Activated T-helper 9 cell treated with anti-CD3 and anti-CD28 coated beads, Interleukin-2, amount 50 U/mL, for 16 hours (primary cell): ENCODE data around the gene GDPD5.

Source experiments
- DNase-seq: peaks from one replicate; pipeline ENCODE4 v3.0.0-alpha.2; 2020; ENCODE audit warnings: low read depth

GDPD5 gene

GRCh38 chr11:75487365-75487764 is 38.4 kb downstream of the GDPD5 start:
- DNase-seq, result no peak

- DNase-seq, result no peak
Observed at GRCh38 chr11:75485742-75486141, 40.0 kb downstream of the GDPD5 start.

DNA sequence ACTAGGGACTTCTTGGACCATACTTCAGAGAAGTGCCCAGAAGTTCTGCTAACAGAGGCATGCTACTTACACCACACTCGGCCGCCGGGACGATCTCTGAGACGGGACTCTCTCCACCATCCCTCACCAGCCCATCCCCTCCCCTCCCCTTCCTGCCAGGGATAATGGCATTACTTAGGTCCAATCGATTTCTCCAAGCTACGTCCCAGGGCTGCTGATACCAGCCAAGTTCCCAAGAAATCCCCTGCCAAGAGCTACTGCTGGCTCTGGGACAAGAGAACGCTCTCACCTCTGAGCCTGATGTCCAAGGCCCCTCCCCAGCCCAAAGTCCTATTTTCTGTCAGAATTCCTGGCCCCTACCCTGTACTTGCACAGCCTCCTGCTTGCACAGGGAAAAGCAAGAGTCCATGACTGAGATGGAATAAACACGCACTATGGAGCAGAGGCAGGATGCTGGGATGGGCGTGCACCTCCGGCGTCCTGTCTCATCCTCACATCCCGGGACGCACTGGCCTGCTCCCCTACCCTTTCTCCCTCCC is 42.7 kb downstream of the GDPD5 start:
- no peak for DNase-seq

DNA sequence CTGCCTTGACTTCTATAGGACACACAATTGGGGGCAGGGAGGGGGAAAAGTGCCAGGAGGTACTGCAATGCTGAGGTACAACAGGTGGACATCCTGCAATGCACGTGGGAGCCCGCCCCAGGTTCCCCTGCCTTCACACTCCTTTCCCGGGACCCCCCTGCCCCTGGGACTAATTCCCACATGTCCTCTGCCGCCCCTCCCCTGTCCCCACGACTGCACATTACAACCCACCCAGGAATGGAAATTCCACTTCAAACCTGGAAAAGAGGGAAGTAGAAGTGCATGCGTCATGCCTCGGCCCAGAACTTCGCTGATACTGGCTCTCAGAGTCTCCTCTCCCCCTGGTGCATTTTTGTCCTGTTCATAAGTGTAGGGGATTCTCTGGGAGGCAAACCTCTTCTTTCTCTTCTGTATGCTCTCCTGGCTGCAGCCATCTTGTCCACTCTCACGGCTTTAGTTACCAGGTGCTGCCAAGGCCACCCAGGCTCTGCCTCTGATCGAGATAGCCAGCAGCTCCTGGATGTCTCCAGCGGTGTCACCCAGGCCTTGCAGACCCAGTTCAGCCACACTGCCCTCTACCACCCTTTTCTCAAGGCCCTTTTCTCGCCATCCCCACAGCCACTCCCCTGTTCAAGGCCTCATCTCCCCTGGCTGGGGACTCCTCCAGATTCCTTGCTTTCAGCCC is 43.7 kb downstream of the GDPD5 start:
- no peak for DNase-seq

DNA sequence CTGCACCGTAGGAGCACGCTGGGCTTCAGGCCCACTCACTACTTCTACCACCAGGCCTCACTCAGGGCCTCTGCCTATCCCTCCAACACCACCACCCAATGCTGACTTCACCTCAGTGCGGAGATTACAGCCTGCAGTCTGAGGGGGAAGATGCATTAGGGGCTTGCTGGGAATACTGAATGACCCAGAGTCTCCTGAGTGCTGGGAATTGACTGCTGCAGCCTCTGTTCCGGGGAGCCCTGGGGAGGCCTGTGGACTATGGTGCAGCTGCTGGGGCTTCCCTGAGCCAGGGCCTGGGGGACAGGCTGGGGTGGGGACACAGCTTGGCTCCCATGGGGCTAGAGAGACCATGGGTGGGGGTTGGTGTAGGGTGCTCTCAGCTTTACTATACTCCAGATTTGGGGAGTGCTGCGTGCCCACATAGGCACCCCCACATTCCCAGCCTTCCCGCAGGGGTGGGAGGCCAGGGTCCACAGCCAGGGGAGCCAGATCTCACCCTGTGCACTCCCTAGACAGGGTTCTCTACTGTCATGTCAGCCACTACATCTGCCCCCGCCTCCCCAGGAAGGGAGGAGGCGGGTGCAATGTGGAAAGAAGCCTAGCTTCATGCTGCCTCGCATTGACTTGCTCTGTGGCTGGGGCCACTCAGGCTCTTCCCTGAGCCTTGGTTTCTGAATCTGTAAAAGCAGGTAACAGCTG is 44.4 kb downstream of the GDPD5 start:
- DNase-seq, result no peak

DNA sequence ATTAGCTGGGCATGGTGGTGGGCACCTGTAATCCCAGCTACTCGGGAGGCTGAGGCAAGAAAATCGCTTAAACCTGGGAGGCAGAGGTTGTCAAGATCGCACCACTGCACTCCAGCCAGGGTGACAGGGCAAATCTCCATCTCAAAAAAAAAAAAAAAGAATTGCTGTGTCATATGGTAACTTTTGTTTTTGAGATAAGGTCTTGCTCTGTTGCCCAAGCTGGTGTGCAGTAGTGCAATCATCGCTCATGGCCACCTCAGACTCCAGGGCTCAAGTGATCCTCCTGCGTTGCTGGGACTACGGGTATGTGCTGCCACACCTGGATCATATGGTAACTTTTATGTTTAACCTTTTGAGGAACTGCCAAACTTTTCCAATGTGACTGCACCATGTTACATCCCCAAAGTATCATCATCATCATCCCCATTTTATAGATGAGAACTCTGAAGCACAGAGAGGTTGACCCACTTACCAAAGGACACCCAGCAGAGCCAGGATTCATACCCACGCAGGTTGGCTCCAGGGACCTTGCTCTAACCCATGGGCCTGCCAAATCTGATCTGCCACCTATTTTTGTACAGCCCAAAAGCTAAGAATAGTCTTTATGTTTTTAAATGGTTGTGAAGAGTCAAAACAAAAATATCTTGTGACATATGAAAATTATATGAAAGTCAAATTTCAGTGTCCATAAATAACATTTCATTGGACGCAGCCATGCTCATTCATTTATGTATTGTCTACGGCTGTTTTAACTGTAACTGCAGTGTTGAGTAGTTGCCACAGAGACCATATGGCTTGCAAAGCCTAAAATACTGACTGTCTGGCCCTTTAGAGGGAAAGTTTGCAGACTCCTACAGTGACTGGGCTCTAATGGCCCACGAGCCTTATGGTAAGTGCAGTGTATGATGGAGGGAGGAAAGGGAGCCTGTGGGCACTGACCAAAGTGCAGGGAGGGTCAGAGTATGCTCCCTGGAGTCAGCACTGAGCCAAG is 45.3 kb downstream of the GDPD5 start:
- no peak for DNase-seq

DNA sequence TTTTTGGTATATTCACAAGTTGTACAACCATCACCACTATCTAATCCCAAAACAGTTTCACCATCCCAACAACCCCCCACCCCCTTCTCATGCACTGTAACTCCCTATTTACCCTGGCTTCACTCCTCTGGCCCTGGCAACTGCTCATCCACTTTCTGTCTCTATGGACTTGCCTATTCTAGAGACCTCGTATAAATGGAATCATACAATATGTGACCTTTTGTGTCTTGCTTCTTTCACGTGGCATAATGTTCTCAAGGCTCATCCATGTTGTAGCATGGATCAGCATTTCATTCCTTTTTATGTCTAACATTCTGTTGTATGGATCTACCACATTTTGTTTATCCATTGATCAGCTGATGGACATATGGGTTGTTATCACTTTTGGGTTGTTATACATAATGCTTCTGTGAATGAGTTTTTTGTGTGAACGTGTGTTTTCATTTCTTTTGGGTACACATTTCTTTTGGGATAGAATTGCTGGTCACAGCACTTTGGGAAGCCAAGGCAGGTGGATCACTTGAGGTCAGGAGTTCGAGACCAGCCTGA is 46.1 kb downstream of the GDPD5 start:
- DNase-seq, result no peak

DNA sequence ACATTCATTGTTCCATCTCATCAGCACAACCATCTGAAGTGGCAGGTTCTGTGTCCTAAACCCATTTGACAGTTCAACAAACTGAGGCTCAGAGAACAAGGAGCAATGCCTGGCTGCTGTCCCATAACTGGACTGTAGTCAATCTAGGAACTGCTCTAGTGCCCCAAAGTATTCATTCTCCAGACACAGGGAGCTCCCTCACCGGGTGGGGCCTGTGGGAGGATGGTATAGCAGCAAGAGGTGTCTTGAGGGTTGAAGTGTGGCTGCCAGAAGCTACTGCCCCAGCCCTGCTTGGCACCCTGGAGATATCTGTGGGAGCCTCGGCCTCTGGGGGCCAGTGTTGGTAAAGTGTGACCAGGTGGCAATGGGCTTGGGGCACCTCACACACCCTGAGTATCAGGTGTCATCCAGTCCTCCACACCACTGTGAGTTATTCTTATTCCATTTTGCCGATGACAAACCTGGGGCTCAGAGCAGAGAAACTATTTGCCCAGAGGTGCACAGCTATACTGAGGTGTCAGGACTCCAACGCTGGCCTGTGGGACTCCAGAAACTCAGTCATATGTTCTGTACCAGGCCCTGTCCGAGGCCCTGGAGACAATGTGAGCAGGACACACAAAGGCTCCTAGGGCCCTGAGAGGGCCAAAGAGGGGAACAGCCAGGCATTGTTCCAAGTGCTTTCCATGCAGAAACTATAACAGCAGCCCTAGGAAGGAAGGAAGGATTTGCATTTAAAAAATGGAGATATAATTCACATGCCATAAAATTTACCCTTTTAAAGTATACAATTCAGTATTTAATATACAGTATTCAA is 46.8 kb downstream of the GDPD5 start:
- no peak for DNase-seq

DNA sequence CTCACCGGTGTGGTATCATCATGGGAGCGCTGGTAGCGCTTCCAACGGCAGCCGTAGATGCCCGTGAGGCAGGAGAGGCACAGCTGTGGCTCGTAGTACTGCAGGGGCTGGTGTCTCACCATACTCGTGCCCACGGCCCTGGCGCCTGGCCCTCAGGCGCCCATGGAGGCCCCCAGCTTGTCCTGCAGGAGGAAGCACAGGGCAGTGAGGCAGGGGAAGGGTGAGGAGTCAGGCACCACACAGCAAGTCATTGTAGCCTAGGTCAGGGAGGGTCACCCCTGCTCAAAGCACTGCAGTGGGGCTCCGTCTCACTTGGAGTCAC is 48.2 kb downstream of the GDPD5 start:
- no peak for DNase-seq

- no peak for DNase-seq
Observed at GRCh38 chr11:75476739-75477613, 48.8 kb downstream of the GDPD5 start.

- no peak for DNase-seq
Observed at GRCh38 chr11:75475767-75476650, 49.7 kb downstream of the GDPD5 start.

GRCh38 chr11:75474878-75475766 is 50.6 kb downstream of the GDPD5 start:
- DNase-seq, result peak; percentile 12

GRCh38 chr11:75474240-75474639 is 51.5 kb downstream of the GDPD5 start:
- no peak for DNase-seq

DNA sequence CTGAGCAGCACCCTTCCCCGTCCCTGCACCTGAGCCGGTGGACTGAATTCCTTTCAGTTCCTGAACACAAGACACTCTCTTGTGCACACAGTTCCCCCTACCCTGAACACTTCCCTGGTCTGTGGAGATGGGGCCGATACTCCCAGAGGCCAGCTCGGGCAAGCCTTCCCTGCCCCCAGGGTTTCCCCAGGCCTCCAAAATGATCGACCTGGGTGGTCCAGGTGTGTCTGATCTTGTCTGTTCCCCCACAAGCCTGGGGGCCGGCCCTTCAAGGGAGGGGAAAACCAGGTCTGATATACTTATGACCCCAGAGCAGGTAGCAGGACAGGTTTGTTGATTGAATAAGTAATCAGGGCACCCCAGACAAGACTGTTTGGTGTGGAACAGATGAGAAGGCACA is 52.1 kb downstream of the GDPD5 start:
- no peak for DNase-seq

DNA sequence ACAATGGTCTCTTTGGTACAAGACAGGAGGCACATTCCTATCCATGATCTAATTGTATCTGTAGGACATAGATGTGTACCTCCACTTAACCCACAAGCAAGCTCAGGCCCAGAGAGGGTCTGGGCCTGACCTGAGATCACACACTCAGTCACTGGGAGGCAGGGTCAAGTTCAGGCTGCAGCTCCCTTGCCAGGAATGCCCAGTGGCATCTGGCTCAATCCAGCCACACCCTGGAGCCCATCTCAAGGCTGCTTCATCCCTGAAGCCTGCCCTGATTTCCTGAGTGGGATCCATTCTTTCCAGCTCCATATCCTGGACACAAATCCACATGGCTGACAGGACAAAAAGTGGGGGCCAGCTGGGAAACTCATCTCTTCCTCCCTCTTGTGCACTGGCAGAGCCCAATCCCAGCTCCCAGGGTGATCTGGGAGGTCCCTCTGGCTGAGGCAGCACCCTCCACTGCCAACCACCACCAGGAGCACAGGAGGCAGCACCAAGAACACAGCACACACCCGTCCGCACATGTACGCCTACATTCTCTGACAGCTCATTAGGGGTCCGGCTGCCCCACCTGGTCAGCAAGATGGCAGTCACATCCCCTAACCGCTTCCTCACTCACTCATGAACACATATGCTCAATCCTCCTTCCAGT is 53.5 kb downstream of the GDPD5 start:
- no peak for DNase-seq

- DNase-seq, result no peak
Observed at GRCh38 chr11:75471176-75471973, 54.4 kb downstream of the GDPD5 start.
